Amniotic epithelial cell (primary cell): ENCODE results near the gene WDR62.
"Not testable (repeated sequence)": the region's sequence is repeated elsewhere in the genome, so short reads cannot be mapped to it uniquely, and the experiment has no call there.

Experiments
- DNase-seq: peaks from one replicate; pipeline ENCODE4 v3.0.0-alpha.2; 2010; ENCODE audit warnings: low read depth

Gene WDR62

DNA sequence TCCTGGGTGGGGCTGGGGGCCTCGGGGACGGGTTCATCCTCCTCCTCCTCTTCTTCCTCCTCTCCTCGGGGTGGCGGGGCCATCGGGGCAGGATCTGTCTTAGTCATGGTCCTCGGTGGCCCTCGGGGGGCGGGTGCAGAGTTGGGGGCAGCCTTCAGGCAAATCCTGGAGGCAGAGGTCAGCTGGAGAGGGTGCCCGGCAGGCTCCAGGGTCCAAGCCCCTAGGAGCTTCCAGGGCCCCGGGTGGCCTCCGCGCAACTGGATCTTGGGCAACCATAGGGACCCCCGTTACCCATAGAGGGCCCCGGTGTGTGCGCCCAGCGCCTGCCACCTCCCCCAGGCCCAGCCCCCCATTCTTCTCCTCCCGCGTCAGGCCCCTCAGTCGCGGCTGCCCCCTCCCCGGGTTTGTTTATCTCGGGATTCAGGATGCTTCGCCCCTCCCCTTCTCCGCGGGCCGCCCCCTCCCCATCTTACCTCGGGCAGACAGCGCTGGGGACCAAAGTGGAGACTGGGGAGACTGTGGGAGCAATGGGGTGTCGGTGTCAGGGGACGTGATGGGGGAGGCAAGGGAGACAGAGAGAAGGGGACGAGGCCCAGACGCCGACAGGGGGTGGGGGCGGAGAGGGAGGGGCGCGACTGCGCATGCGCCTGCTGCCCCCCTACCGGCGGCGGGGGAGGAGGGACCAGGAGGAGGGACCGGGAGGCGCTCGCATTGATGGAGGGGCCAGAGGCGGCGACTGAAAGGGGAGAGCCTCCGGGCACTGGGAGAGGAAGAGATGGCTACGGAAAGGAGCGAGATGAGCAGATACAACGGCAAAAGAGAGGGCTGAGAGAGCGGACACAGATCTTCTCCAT lies 22.2 kb upstream of the WDR62 start, which contains the start of gene CLIP3:
CLIP3 (minus strand) TSS at position 623 of the 854 bp plus-strand sequence; CDS start at position 107, 516 bp downstream.
- peak; percentile 51 for DNase-seq

DNA sequence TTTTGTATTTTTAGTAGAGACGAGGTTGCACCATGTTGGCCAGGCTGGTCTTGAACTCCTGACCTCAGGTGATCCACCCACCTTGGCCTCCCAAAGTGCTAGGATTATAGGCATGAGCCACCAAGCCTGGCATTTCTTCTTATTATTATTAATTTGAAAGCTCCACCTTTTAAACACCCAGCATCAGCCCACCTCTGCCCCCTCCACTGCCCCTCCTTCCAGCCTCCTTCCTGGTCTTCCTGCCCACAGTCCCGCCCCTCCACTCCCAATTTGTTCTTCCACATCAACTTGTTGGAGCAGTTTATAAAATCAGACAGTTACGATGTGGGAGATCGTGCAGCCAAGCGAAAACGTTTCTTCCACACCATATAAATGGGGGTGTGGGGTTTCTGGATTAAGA lies 14.2 kb upstream of the WDR62 start:
- DNase-seq, result no peak

DNA sequence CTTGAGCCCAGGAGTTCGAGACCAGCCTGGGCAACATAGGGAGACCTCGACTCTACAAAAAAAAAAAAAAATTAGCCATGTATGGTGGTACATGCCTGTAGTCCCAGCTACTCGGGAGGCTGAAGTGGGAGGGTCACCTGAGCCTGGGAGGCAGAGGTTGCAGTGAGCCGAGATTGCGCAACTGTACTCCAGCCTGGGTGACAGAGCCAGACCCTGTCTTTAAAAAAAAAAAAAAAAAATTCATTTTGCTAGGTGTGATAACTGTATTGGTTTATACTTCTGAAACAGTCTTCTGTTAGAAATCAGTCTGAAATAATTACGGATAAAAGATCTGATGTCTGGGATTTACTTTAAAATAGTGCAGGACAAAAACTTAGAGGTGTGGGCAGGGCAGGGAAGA lies 13.6 kb upstream of the WDR62 start:
- not testable (repeated sequence) for DNase-seq

- DNase-seq, result peak; percentile 98
Measured at GRCh38 chr19:36041831-36042230, 12.9 kb upstream of the WDR62 start.

GRCh38 chr19:36043952-36044351 lies 10.7 kb upstream of the WDR62 start:
- DNase-seq, result no peak

- DNase-seq, result peak; percentile 79
Measured at GRCh38 chr19:36046443-36047050, 8.2 kb upstream of the WDR62 start.

DNA sequence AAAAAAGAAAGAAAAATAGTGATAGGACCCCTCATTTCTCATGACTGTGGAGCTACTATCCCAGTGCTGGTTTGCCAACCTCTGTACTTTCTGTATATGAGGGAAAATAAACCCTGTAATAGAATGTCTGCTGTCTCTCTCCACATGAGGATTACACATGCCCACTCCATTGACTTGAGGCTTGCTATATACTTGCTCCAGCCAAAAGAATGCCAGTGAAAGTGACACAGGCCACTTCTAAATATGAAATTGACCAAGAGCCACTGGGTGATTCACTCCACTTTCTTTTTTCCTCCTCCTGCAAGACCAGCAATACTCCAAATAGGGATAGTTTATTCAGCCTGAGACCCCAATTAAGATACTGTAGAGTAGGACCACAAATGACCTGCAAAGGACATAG lies 6.9 kb upstream of the WDR62 start:
- no peak for DNase-seq

DNA sequence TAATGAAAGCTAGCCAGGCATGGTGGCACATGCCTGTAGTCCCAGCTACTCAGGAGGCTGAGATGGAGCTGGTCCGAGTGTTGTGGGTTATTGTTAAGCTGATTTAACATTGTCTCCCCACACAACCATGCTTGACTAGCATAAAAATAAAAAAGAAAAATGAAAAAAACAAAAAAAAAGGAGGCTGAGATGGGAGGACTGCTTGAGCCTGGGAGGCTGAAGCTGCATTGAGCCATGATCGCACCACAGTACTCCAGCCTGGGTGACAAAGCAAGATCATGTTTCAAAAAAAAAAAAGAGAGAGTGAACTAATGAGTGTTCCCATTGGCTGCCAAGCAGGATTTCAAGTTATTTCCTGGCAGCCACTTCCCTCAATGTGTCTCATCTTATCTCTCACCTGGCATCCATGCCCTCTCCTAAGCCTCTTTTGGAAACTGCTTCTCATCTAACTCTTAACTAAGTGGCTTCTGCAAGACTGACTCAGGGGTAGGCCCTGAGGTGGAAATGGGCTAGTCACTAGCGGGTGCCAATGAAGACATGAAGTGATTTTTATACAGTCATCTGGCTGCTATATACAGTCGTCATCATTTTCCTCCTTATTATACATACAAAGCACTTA lies 5.5 kb upstream of the WDR62 start:
- DNase-seq, result peak; percentile 27

- DNase-seq, result peak; percentile 19
Measured at GRCh38 chr19:36051236-36051635, 3.5 kb upstream of the WDR62 start.

DNA sequence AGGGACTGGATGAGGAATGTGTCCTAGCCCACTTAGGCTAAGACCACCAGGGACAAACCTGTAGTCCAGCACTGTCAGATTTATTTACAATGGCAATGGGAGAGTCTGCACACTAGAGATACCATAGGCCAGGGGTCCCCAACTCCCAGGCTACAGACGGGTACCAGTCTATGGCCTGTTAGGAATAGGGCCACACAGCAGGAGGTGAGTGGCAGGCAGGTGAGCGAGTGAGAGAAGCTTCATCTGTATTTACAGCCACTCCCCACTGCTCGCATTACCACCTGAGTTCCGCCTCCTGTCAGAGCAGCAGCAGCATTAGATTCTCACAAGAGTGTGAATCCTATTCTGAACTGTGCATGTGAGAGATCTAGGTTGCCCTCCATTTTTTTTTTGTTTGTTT lies 3.1 kb upstream of the WDR62 start:
- no peak for DNase-seq

- peak; percentile 99 for DNase-seq
Measured at GRCh38 chr19:36054119-36054732, 471 bp upstream of the WDR62 start, which contains the start of gene THAP8. THAP8 (minus strand) TSS chr19:36054285; CDS start chr19:36054217, 68 bp downstream.

- DNase-seq, result no peak
Measured at GRCh38 chr19:36058481-36059179, 3.9 kb downstream of the WDR62 start.

DNA sequence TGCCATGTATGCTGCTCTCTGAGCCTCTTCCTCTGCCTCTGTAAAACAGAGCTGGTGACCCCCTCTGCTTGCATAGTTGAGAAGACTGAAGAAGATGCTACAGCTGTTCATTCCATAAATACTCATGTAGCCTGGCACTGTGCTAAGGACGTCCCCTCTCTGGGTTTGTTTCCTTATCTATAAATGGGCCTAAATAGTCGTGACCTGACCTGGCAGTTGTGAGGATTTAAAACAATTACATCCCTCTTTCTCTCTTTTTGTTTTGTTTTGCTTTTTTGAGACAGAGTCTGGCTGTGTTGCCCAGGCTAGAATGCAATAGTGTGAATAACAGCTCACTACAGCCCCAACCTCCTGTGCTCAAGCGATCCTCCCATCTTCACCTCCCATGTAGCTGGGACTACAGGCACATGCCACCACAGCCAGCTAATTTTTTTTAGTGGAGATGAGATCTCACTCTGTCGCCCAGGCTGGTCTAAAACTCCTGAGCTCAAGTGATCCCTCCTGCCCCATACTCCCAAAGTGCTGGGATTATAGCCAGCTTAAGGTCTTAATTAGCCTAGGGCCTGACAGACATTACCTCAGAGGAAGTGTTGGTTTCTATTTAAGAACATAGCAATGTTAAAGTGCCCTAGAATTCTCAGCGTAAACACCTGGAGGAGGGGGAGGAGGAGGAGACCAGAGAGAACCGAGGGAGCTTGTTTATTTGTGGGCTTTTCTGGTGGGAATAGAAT lies 4.6 kb downstream of the WDR62 start:
- no peak for DNase-seq

GRCh38 chr19:36060430-36060829 lies 5.7 kb downstream of the WDR62 start:
- DNase-seq, result peak; percentile 62

- no peak for DNase-seq
Measured at GRCh38 chr19:36061367-36061766, 6.7 kb downstream of the WDR62 start.

GRCh38 chr19:36064826-36065225 lies 10.1 kb downstream of the WDR62 start:
- DNase-seq, result no peak

DNA sequence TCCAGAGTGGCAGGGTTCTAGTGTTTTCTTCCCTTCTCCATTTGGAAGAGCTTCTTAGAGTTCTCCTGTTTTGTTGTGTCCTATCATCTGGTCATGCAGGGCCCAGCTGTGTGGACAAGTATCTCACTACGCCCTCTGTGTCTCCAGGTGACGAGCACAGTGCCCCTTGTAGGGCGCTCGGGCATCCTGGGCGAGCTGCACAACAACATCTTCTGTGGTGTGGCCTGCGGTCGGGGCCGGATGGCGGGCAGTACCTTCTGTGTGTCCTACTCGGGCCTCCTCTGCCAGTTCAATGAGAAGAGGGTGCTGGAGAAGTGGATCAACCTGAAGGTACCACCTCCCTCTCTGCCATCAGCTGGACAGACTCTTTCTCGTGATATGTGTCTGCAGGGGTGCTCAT lies 13.0 kb downstream of the WDR62 start:
- DNase-seq, result no peak

DNA sequence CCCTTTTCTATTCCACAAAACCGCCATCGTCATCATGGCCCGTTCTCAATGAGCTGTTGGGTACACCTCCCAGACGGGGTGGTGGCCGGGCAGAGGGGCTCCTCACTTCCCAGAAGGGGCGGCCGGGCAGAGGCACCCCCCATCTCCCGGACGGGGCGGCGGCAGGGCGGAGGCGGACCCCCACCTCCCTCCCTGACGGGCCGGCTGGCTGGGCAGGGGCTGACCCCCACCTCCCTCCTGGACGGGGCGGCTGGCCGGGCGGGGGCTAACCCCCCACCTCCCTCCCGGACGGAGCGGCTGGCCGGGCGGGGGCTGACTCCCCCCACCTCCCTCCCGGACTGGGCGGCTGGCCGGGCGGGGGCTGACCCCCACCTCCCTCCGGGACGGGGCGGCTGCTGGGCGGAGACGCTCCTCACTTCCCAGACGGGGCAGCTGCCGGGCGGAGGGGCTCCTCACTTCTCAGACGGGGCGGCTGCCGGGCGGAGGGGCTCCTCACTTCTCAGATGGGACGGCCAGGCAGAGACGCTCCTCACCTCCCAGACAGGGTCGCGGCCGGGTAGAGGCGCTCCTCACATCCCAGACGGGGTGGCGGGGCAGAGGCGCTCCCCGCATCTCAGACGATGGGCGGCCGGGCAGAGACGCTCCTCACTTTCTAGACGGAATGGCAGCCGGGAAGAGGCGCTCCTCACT lies 14.3 kb downstream of the WDR62 start:
- DNase-seq, result not testable (repeated sequence)

DNA sequence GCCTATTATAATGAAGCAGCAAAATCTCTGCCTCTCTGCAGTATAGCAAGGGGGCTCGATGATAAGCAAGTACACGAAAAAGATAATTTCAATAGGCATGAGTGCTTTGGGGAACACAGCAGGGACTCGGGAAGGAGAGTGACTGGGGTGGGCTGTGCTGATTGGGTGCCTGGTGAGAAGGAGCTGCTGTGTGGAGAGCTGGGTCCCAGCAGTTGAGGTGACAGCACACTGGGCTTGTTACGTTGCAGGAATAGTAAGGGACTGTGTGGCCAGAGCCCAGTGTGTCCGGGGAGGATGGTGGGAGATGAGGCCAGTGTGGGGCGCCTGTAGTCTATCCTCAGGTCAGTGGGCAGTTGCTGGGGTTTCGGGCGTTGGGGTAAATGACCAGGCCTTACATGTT lies 17.4 kb downstream of the WDR62 start:
- DNase-seq, result no peak

- DNase-seq, result no peak
Measured at GRCh38 chr19:36073121-36073876, 18.6 kb downstream of the WDR62 start.
